Glutamatergic neuron (in vitro differentiated cells): ENCODE data around the gene IL16. TPM values are rescaled to one million over a fixed set of nuclear protein-coding genes. Genes with fewer than 3 reads are reported as not detected.

Experiments used
- DNase-seq: peaks from one replicate; pipeline ENCODE4 v3.0.0; 2022
- H3K27ac Mint-ChIP-seq: one replicate; pipeline ENCODE4 v1.8.0; 2020; ENCODE audit warnings: mild to moderate bottlenecking, mixed read lengths, inconsistent platforms; ENCODE audit not compliant: unreplicated experiment
- H3K27me3 Mint-ChIP-seq: one replicate; pipeline ENCODE4 v1.8.0; 2020; ENCODE audit warnings: mild to moderate bottlenecking, moderate library complexity, mixed read lengths, inconsistent platforms; ENCODE audit not compliant: unreplicated experiment
- H3K36me3 Mint-ChIP-seq: one replicate; pipeline ENCODE4 v1.8.0; 2020; ENCODE audit warnings: mild to moderate bottlenecking, mixed read lengths, inconsistent platforms; ENCODE audit not compliant: unreplicated experiment
- H3K4me1 Mint-ChIP-seq: one replicate; pipeline ENCODE4 v1.8.0; 2020; ENCODE audit warnings: mild to moderate bottlenecking, low read depth, mixed read lengths, inconsistent platforms; ENCODE audit not compliant: unreplicated experiment
- H3K4me3 Mint-ChIP-seq: one replicate; pipeline ENCODE4 v1.8.0; 2020; ENCODE audit warnings: mild to moderate bottlenecking, mixed read lengths, inconsistent platforms; ENCODE audit not compliant: unreplicated experiment
- H3K9me3 Mint-ChIP-seq: one replicate; pipeline ENCODE4 v1.8.0; 2020; ENCODE audit warnings: mild to moderate bottlenecking, moderate library complexity, mixed read lengths, inconsistent platforms; ENCODE audit not compliant: unreplicated experiment
- total RNA-seq: library from RNA; stranded (reverse); fragmentation: NEBNext Ultra II Directional; extraction: Animal tissue kit (Norgen Biotek cat#: 25700); gene quantifications from one replicate; pipeline ENCODE4 v1.2.1, GENCODE V29; 2021; ENCODE audit not compliant: unreplicated experiment
- TF ChIP-seq, protein P1 (sequence below): fragments of 200-600 bp; sonication (generic); IDR thresholded peaks from one replicate; pipeline ENCODE4 v1.5.0; 2021; ENCODE audit not compliant: partially characterized antibody, unreplicated experiment

Gene IL16
- total RNA-seq, 1 donor from 2014 or later, result 0.27 TPM

DNA sequence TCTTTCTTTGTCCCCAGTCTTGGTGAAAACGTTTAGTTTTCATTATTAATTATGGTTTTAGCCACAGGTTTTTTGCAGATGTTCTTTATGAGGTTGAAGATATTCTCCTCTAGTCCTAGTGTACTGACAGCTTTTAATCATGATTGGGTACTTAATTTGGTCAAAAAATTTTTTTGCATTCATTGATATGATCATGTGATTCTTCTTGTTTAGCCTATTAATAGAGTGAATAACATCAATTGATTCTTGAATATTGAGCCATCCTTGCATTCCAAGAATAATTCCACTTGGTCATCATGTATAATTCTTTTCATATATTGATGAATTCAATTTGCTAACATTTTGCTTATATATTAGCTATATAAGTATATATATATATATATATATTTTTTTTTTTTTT lies 46.1 kb downstream of the IL16 start:
- TF ChIP-seq, protein P1, sequence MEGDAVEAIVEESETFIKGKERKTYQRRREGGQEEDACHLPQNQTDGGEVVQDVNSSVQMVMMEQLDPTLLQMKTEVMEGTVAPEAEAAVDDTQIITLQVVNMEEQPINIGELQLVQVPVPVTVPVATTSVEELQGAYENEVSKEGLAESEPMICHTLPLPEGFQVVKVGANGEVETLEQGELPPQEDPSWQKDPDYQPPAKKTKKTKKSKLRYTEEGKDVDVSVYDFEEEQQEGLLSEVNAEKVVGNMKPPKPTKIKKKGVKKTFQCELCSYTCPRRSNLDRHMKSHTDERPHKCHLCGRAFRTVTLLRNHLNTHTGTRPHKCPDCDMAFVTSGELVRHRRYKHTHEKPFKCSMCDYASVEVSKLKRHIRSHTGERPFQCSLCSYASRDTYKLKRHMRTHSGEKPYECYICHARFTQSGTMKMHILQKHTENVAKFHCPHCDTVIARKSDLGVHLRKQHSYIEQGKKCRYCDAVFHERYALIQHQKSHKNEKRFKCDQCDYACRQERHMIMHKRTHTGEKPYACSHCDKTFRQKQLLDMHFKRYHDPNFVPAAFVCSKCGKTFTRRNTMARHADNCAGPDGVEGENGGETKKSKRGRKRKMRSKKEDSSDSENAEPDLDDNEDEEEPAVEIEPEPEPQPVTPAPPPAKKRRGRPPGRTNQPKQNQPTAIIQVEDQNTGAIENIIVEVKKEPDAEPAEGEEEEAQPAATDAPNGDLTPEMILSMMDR, result no peak
- H3K36me3 Mint-ChIP-seq, result no peaks in the 10 kb centered on the region
- no peak for DNase-seq
- no peak overlapping the region for H3K27ac Mint-ChIP-seq
- no peaks in the 10 kb centered on the region for H3K27me3 Mint-ChIP-seq
- H3K4me1 Mint-ChIP-seq, result no peaks in the 10 kb centered on the region
- H3K9me3 Mint-ChIP-seq, result peaks cover 2% of the 10 kb centered on the region
- H3K4me3 Mint-ChIP-seq, result no peak overlapping the region

- Mint-ChIP-seq H3K27me3 (no peaks in the 10 kb centered on the region), H3K27ac (no peak overlapping the region), H3K36me3 (no peaks in the 10 kb centered on the region), H3K9me3 (peaks cover 2% of the 10 kb centered on the region), H3K4me1 (no peaks in the 10 kb centered on the region), H3K4me3 (no peak overlapping the region)
- no peak for DNase-seq
- TF ChIP-seq, protein P1, result no peak
Observed at GRCh38 chr15:81244306-81244705, 47.6 kb downstream of the IL16 start.

DNA sequence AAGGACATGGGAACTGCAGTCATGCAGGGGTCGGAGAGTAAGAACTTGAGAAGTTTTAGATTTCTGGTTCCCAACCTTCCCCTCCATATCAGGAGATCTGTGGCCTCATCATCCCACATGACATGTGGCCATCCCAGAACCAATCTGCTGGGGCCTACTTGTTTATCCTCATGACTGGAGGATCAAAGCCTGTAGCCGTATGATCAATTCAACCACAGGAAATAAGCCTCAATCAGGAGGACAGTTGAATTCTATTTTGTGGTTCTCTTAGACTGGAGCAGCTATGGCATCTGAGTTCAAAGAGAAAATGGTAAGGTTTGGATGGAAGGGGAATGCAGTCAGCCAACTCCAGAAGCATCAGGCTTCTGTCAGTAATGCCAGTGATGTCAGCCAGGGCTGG lies 57.2 kb downstream of the IL16 start:
- no peak overlapping the region for H3K27ac Mint-ChIP-seq

GRCh38 chr15:81254277-81254915 lies 57.7 kb downstream of the IL16 start:
- peaks cover 5% of the 10 kb centered on the region for H3K36me3 Mint-ChIP-seq
- TF ChIP-seq, protein P1, result no peak
- no peaks in the 10 kb centered on the region for H3K4me1 Mint-ChIP-seq
- H3K9me3 Mint-ChIP-seq, result no peaks in the 10 kb centered on the region
- DNase-seq, result no peak
- H3K27ac Mint-ChIP-seq, result no peak overlapping the region
- no peak overlapping the region for H3K4me3 Mint-ChIP-seq
- no peaks in the 10 kb centered on the region for H3K27me3 Mint-ChIP-seq

More for the DNA sequence above, 57.2 kb downstream of the IL16 start:
- DNase-seq, result no peak
- TF ChIP-seq, protein P1, result no peak
- peaks cover 5% of the 10 kb centered on the region for H3K36me3 Mint-ChIP-seq
- no peaks in the 10 kb centered on the region for H3K4me1 Mint-ChIP-seq
- H3K27me3 Mint-ChIP-seq, result no peaks in the 10 kb centered on the region
- H3K4me3 Mint-ChIP-seq, result no peak overlapping the region
- no peaks in the 10 kb centered on the region for H3K9me3 Mint-ChIP-seq

DNA sequence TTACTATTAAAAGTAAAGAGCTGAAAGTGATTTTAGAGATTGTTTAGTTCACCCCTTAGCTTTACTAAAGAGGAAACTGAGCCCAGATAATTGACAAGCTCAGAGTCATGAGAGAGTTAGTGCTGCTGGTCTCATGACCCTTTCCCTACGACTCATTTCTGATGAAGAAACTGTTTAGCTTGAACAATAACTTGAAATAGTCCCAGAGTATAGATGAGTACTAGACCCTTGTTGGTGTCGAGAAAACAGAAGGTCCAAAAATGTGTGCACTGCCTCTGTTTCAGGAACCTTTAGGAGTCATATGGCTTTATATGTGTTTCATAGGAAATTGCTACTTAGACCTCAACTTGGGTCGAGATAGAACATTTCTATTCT lies 58.2 kb downstream of the IL16 start:
- no peaks in the 10 kb centered on the region for H3K27me3 Mint-ChIP-seq
- no peak for DNase-seq
- peaks cover 5% of the 10 kb centered on the region for H3K36me3 Mint-ChIP-seq
- no peak overlapping the region for H3K27ac Mint-ChIP-seq
- H3K4me1 Mint-ChIP-seq, result no peaks in the 10 kb centered on the region
- H3K4me3 Mint-ChIP-seq, result no peak overlapping the region
- TF ChIP-seq, protein P1, result no peak
- H3K9me3 Mint-ChIP-seq, result no peaks in the 10 kb centered on the region
